A673 (cell line): ENCODE measurements around the gene MCUB. TPM values are rescaled to one million over a fixed set of nuclear protein-coding genes. Genes with fewer than 3 reads are reported as not detected.
"Not testable (repeated sequence)": the region's sequence is repeated elsewhere in the genome, so short reads cannot be mapped to it uniquely, and the experiment has no call there.

Source experiments
- BruUV-seq: library from RNA; stranded (reverse); fragments of 400-500 nt; replicated peaks from 2 replicates; lab custom pipeline; 2021; lab: Mats Ljungman, UMichigan
- CTCF ChIA-PET: fragments of 300-600 bp; sonication (Branson Sonifier 250); formaldehyde crosslinking; loops from one replicate; lab custom pipeline; 2022; ENCODE audit warnings: antibody characterized with exemption; lab: Charles Lee
- POLR2A ChIA-PET: fragments of 300-600 bp; sonication (Branson Sonifier 250); formaldehyde crosslinking; loops from one replicate; lab custom pipeline; 2022; ENCODE audit warnings: antibody characterized with exemption; ENCODE audit not compliant: low non-redundant PET; lab: Charles Lee
- DNase-seq: peaks from one replicate; pipeline ENCODE4 v3.0.0-alpha.2; 2015; ENCODE audit warnings: low spot score
- H3K27ac ChIP-seq: fragments of 200-600 bp; sonication (generic); 2 replicates; pipeline ENCODE4 v1.5.1; 2016; ENCODE audit warnings: mixed run types, low read depth, mild to moderate bottlenecking, mixed read lengths, antibody characterized with exemption, low read length; ENCODE audit not compliant: poor library complexity, severe bottlenecking
- H3K27me3 ChIP-seq: fragments of 200-600 bp; sonication (generic); replicated peaks from 2 replicates; pipeline ENCODE4 v1.6.1; 2017; ENCODE audit warnings: mixed run types, low read depth, mild to moderate bottlenecking, mixed read lengths, antibody characterized with exemption, low read length; ENCODE audit not compliant: insufficient read depth, poor library complexity
- H3K36me3 ChIP-seq: fragments of 200-600 bp; sonication (generic); 2 replicates; pipeline ENCODE4 v1.6.1; 2016; ENCODE audit warnings: mixed run types, mild to moderate bottlenecking, mixed read lengths, antibody characterized with exemption, low read length; ENCODE audit not compliant: insufficient read depth, poor library complexity, severe bottlenecking
- H3K4me1 ChIP-seq: fragments of 200-600 bp; sonication (generic); 2 replicates; pipeline ENCODE4 v1.6.1; 2017; ENCODE audit warnings: mixed run types, mild to moderate bottlenecking, mixed read lengths, antibody characterized with exemption, low read length; ENCODE audit not compliant: insufficient read depth, poor library complexity, severe bottlenecking
- H3K4me3 ChIP-seq: fragments of 200-600 bp; sonication (generic); 2 replicates; pipeline ENCODE4 v1.5.1; 2016; ENCODE audit warnings: low read depth, mixed run types, mild to moderate bottlenecking, mixed read lengths, low read length; ENCODE audit not compliant: poor library complexity, severe bottlenecking
- H3K9me3 ChIP-seq: fragments of 200-600 bp; sonication (generic); 2 replicates; pipeline ENCODE4 v1.6.1; 2016; ENCODE audit warnings: mixed run types, low read depth, mild to moderate bottlenecking, mixed read lengths, antibody characterized with exemption, low read length; ENCODE audit not compliant: poor library complexity, severe bottlenecking
- CTCF ChIP-seq: fragments of 300-800, 200-600 bp; sonication (generic); conservative IDR thresholded peaks from 2 replicates; pipeline ENCODE4 v1.5.1; 2017; ENCODE audit warnings: low read depth, mild to moderate bottlenecking, antibody characterized with exemption, low read length, moderate library complexity, mixed read lengths
- EZH2 ChIP-seq: fragments of 200-600 bp; sonication (generic); IDR thresholded peaks from 2 replicates; pipeline ENCODE4 v1.6.1; 2017; ENCODE audit warnings: borderline replicate concordance, low read depth, mild to moderate bottlenecking, mixed read lengths, antibody characterized with exemption, low read length; ENCODE audit not compliant: poor library complexity, severe bottlenecking
- intact Hi-C: fragments of 100-400 bp; cut with micrococcal nuclease; formaldehyde crosslinking; loops from one replicate; pipeline ENCODE4 v1.10.0; 2022; ENCODE audit not compliant: unreplicated experiment
- total RNA-seq: library from RNA; stranded (reverse); gene quantifications from 2 replicates; pipeline ENCODE4 v1.2.3, GENCODE V29; 2021

Gene MCUB
- total RNA-seq, 1 experiment from 2014 or later = 30.0 TPM

- intact Hi-C loops = no loop called here
- H3K9me3 ChIP-seq = no peaks in the 10 kb centered on the region
- H3K36me3 ChIP-seq = no peaks in the 10 kb centered on the region
- POLR2A ChIA-PET = no interaction called here
- no peak overlapping the region for H3K27ac ChIP-seq
- H3K4me3 ChIP-seq = no peak overlapping the region
- no TSS peak for BruUV-seq
- CTCF ChIA-PET = no interaction called here
- DNase-seq = no peak
- TF ChIP-seq EZH2 (no peak), CTCF (no peak)
- no peaks in the 10 kb centered on the region for H3K27me3 ChIP-seq
- H3K4me1 ChIP-seq = no peaks in the 10 kb centered on the region
These were observed 32.3 kb downstream of the MCUB start for GRCh38 chr4:109592367-109592766.

- BruUV-seq, CTCF ChIA-PET: not testable (repeated sequence)
These were observed 35.1 kb downstream of the MCUB start for GRCh38 chr4:109595123-109595522.

GRCh38 chr4:109596420-109597085 lies 36.5 kb downstream of the MCUB start:
- H3K27ac ChIP-seq, CTCF ChIA-PET, H3K27me3 ChIP-seq, DNase-seq, BruUV-seq, intact Hi-C loops, POLR2A ChIA-PET, H3K4me1 ChIP-seq, H3K36me3 ChIP-seq, H3K9me3 ChIP-seq, H3K4me3 ChIP-seq: not testable (repeated sequence)

More at GRCh38 chr4:109595123-109595522, 35.1 kb downstream of the MCUB start:
- H3K4me1 ChIP-seq, H3K9me3 ChIP-seq, DNase-seq, H3K27ac ChIP-seq, intact Hi-C loops, H3K36me3 ChIP-seq, H3K27me3 ChIP-seq, POLR2A ChIA-PET, H3K4me3 ChIP-seq: not testable (repeated sequence)

- H3K27me3 ChIP-seq = no peaks in the 10 kb centered on the region
- H3K27ac ChIP-seq = no peak overlapping the region
- peaks cover 5% of the 10 kb centered on the region for H3K9me3 ChIP-seq
- no TSS peak for BruUV-seq
- CTCF ChIA-PET = no interaction called here
- H3K36me3 ChIP-seq = no peaks in the 10 kb centered on the region
- no peak overlapping the region for H3K4me3 ChIP-seq
- DNase-seq = no peak
- H3K4me1 ChIP-seq = no peaks in the 10 kb centered on the region
- TF ChIP-seq EZH2 (no peak), CTCF (no peak)
- intact Hi-C loops = no loop called here
- POLR2A ChIA-PET = no interaction called here
These were observed 39.1 kb downstream of the MCUB start for GRCh38 chr4:109599046-109599652.
